Pancreas (tissue), 10 donors: ENCODE data around the gene CARS1. TPM values are rescaled to one million over a fixed set of nuclear protein-coding genes. Genes with fewer than 3 reads are reported as not detected.
A peak's percentile ranks its signal among the peaks of the same experiment; 100 is the strongest.

ENCODE experiments used
- ATAC-seq, 4 donors: fragments of 200-7000 bp; cut with Tn5 transposase; one replicate each; pipeline versions ENCODE4 v1.8.0 to v1.9.1; 2020; ENCODE audit warnings: mild to moderate bottlenecking in 4 of 4, moderate library complexity in 4 of 4
- DNase-seq, 6 donors: peaks; one replicate each; pipeline ENCODE4 v3.0.0-alpha.2; 2020
- FAIRE-seq: peaks from 2 replicates; lab custom pipeline; 2012; peaks lifted over from hg19 to GRCh38; lab: Jason Lieb, UNC
- H3K27ac ChIP-seq, 4 donors: fragments of 200-600 bp; sonication (generic); 1 replicate in 3 of 4; 2 replicates in 1 of 4; pipeline versions ENCODE4 v1.5.0 to v1.8.0; 2020
- H3K27me3 ChIP-seq, 4 donors: fragments of 200-600 bp; one replicate each; pipeline ENCODE4 v1.8.0; 2021
- H3K36me3 ChIP-seq, 3 donors: fragments of 200-600 bp; sonication (generic) in 1 of 3; one replicate each; pipeline versions ENCODE4 v1.5.0 to v1.8.0; 2020 to 2021
- H3K4me1 ChIP-seq, 3 donors: fragments of 200-600 bp; one replicate each; pipeline ENCODE4 v1.8.0; 2021
- H3K4me3 ChIP-seq, 4 donors: fragments of 200-600 bp; sonication (generic) in 2 of 4; one replicate each; pipeline versions ENCODE4 v1.5.0 to v1.8.0; 2020 to 2021
- H3K9me3 ChIP-seq, 4 donors: fragments of 200-600 bp; one replicate each; pipeline ENCODE4 v1.8.0; 2021
- WGBS, 2 donors: extraction: QIAGEN DNeasy Blood & Tissue Kit; methylation state at CpG; one replicate each; pipeline ENCODE4 v1.1.7; 2013; 5-methylcytosine and 5-hydroxymethylcytosine counted together
- intact Hi-C, 3 donors: fragments of 100-400 bp; cut with DNase I; formaldehyde crosslinking; loops; one replicate each; pipeline versions ENCODE4 v1.11.1 to v1.14.2; 2022
- polyA plus RNA-seq, 2 donors: library from polyadenylated mRNA; stranded (reverse); fragments of 200-250 nt; gene quantifications; one replicate each; pipeline ENCODE4 v1.2.3, GENCODE V29; 2013
- total RNA-seq, 6 donors: library from RNA; stranded (reverse); fragmentation: NEBNext Ultra II Directional in 4 of 6; extraction: Animal tissue kit (Norgen Biotek cat#: 25700) in 4 of 6; gene quantifications; one replicate each; pipeline versions ENCODE4 v1.2.1 to v1.2.4, GENCODE V29; 2021 to 2023
- TF ChIP-seq, protein P1 (sequence below), 4 donors: fragments of 200-600 bp; sonication (generic) in 3 of 4; IDR thresholded peaks; one replicate each; pipeline versions ENCODE4 v1.5.0 to v1.8.0; 2021; ENCODE audit warnings: antibody characterized with exemption in 4 of 4
- donor health status: healthy with polysubstance abuse.
- donor health status: DM: no; HTN: no; CAD: no; lungs with moderate emphysema.
- donor health status: DM: no; HTN: no; CAD: no.
- donor health status: control.
- donor health status: control.
- donor health status: Bipolar disorder and iron deficiency.
- donor health status: DM: yes; HTN: yes; CAD: no.
- donor health status: DM: no; HTN: no; CAD: no.
- donor health status: DM: no; HTN: no; CAD: no.
- donor health status: DM: yes; HTN: yes; CAD: no.

Gene CARS1
- total and polyA plus RNA-seq, 8 donors, result 14.8 to 65.0 (median 19.8) TPM

DNA sequence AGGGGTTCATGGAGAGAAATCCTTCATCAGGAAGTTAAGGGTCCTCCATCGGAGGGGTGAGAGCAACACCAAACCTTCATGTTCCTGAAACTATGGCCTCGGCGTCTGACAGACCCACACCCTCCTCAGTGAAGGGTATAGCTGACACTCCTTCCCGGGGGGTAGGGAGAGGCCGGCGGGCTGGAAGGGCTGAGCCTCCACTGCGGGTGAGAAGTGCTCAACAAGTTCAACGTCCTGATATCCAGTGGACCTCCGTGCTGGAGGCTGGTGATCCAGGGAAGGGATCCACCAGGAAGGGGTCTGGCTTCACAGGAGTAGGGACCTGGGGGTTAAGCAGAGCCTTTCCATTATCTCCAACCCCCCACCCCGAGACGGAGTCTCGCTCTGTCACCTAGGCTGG lies 12.3 kb downstream of the CARS1 start:
- H3K4me3 ChIP-seq, result no peak overlapping the region
- H3K4me1 ChIP-seq, result peaks cover 0 to 16% (median 13%) of the 10 kb centered on the region in 3 donors
- no peak overlapping the region for H3K27ac ChIP-seq
- FAIRE-seq (no peak), ATAC-seq (no peak), DNase-seq (no peak)
- H3K27me3 ChIP-seq, result no peaks in the 10 kb centered on the region
- TF ChIP-seq, protein P1, sequence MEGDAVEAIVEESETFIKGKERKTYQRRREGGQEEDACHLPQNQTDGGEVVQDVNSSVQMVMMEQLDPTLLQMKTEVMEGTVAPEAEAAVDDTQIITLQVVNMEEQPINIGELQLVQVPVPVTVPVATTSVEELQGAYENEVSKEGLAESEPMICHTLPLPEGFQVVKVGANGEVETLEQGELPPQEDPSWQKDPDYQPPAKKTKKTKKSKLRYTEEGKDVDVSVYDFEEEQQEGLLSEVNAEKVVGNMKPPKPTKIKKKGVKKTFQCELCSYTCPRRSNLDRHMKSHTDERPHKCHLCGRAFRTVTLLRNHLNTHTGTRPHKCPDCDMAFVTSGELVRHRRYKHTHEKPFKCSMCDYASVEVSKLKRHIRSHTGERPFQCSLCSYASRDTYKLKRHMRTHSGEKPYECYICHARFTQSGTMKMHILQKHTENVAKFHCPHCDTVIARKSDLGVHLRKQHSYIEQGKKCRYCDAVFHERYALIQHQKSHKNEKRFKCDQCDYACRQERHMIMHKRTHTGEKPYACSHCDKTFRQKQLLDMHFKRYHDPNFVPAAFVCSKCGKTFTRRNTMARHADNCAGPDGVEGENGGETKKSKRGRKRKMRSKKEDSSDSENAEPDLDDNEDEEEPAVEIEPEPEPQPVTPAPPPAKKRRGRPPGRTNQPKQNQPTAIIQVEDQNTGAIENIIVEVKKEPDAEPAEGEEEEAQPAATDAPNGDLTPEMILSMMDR (IDR thresholded peaks at IDR 0.05), result no peak
- intact Hi-C loops, result loop anchor here in 1 of 3 donors (5.0 kb wide), 1 partner anchor 42 kb away; no protein-coding TSS in a partner anchor
- WGBS, 2 donors, result 96 to 98% methylated on average over 12 of the region's 12 CpGs
- H3K36me3 ChIP-seq, result peaks cover 0 to 5% (median 0%) of the 10 kb centered on the region in 3 donors
- H3K9me3 ChIP-seq, result no peaks in the 10 kb centered on the region

DNA sequence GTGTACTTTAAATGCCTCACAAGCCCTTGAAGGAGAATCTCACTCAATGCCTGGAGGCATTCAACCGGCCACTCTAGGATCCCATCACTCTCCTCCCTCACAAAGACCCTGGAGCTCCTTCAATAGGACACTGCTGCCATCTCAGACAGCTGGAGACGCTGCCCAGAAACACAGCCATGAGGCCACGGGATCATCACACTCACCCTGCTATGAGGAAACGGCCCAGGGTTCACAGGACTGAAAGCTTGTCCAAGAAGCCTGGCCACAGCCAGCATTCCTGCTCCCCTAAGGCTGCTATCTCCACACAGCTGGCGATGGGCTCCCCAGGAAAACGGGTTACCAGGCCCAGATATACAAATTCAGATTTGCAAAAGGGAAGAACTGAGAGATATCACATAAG lies 13.2 kb downstream of the CARS1 start:
- no peak for DNase-seq
- Histone ChIP-seq H3K27me3 (no peaks in the 10 kb centered on the region), H3K4me1 (peaks cover 0 to 9% (median 9%) of the 10 kb centered on the region in 3 donors), H3K36me3 (peaks cover 0 to 10% (median 3%) of the 10 kb centered on the region in 3 donors), H3K9me3 (no peaks in the 10 kb centered on the region), H3K27ac (peak overlapping the region in 2 of 4 donors; percentile 23 to 26), H3K4me3 (no peak overlapping the region)
- ATAC-seq, result peak; percentile 2 to 17 (median 10)
- TF ChIP-seq, protein P1 (IDR thresholded peaks at IDR 0.05), result no peak
- no peak for FAIRE-seq
- intact Hi-C loops, result no loop called here
- WGBS, 2 donors, result 61 to 66% methylated on average over 6 of the region's 6 CpGs

DNA sequence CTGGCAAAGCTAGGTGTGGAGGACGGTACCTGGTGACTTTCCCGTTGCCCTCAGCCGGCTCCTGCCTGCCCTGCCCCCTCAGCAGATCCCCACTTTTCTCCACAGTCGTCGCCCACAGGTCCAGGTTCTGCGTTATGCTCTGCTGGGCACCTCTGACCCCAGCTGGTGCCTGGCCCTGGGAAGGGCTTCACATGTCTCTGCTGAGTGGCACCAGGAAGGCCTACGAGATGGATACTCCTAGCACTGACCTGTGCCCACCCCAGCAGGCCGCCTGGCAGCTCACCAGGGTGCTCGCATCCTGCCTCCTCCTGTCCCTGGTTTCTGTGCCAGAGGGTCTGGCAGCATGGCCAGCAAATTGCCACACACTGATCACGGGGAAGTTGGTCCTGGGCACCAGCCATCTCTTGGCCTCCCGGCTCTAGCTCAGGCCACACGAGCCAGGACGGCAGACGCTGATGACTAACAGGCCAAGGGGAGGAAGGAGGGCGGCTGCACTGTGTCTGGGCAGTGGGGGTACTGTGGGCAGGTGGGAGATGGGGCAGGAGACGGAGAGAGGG lies 13.8 kb downstream of the CARS1 start:
- ATAC-seq (peak; percentile 80 to 83 (median 82)), FAIRE-seq (no peak), DNase-seq (peak in 5 of 6 donors; percentile 65 to 81 (median 73))
- H3K36me3 ChIP-seq, result peaks cover 3 to 17% (median 3%) of the 10 kb centered on the region in 3 donors
- no peaks in the 10 kb centered on the region for H3K9me3 ChIP-seq
- TF ChIP-seq, protein P1 (IDR thresholded peaks at IDR 0.05), result no peak
- no peak overlapping the region for H3K4me3 ChIP-seq
- H3K4me1 ChIP-seq, result peaks cover 0 to 9% (median 9%) of the 10 kb centered on the region in 3 donors
- H3K27me3 ChIP-seq, result no peaks in the 10 kb centered on the region
- WGBS, 2 donors, result 51 to 56% methylated on average over 16 of the region's 16 CpGs
- H3K27ac ChIP-seq, result peak overlapping the region in 2 of 4 donors; percentile 23 to 26
- intact Hi-C loops, result no loop called here

DNA sequence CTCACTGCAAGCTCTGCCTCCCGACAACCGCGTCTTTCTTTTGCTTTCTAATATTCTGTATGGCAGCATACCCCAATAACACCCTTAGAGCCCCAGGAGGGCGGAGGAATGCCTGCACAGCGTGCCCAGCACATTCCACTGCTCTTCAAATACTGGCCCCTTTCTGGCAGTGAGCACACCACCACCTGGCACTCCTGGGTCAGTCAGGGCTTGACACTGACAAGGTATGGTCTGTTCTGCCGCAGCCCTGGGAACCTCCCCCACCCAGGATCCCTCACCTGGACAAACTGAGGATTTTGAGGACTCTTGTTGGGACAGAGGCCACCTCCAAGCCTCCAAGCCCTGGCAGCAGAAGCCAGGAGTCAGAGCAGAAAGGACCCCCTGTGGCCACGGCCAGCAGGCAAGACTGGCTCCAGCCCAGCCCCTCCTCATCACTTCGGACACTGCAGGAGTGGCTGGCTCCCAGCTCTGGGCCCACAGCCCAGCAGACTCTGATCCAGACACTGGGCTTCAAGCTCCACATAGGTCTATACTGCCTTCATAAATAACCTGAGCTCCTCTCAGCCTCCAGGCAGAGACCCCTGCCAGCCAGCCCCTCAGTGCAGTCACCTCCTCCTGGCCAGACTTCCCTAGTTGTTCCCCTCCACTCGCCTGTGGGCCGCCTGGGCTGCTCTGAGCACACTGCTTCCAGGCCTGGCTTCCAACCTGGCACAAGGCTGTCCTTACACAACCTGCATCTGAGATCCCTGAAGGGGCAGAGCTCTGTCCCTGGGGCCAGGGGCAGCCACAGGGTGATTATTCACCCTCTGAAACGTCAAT lies 14.5 kb downstream of the CARS1 start:
- peak overlapping the region in 1 of 4 donors; percentile 26 for H3K27ac ChIP-seq
- intact Hi-C loops, result no loop called here
- TF ChIP-seq, protein P1 (IDR thresholded peaks at IDR 0.05), result no peak
- H3K4me1 ChIP-seq, result peaks cover 0 to 9% (median 9%) of the 10 kb centered on the region in 3 donors
- WGBS, 2 donors, result 62 to 69% methylated on average over 11 of the region's 11 CpGs
- no peaks in the 10 kb centered on the region for H3K9me3 ChIP-seq
- H3K4me3 ChIP-seq, result no peak overlapping the region
- FAIRE-seq (no peak), ATAC-seq (peak; percentile 24 to 39 (median 31)), DNase-seq (peak in 1 of 6 donors; percentile 49)
- H3K36me3 ChIP-seq, result peaks cover 5 to 22% (median 6%) of the 10 kb centered on the region in 3 donors
- H3K27me3 ChIP-seq, result no peaks in the 10 kb centered on the region
